Activated naive CD4-positive, alpha-beta T cell treated with anti-CD3 and anti-CD28 coated beads, Interleukin-2, amount 50 U/mL, for 24 hours (primary cell): ENCODE results near the gene UPK2.
"Not testable (repeated sequence)": the region's sequence is repeated elsewhere in the genome, so short reads cannot be mapped to it uniquely, and the experiment has no call there.

Experiments
- H3K27ac Mint-ChIP-seq: one replicate; pipeline ENCODE4 v1.8.0; 2021; ENCODE audit warnings: mild to moderate bottlenecking, mixed read lengths
- H3K27me3 Mint-ChIP-seq: one replicate; pipeline ENCODE4 v1.8.0; 2021; ENCODE audit warnings: mixed read lengths
- H3K36me3 Mint-ChIP-seq: one replicate; pipeline ENCODE4 v1.8.0; 2021; ENCODE audit warnings: mixed read lengths
- H3K4me1 Mint-ChIP-seq: one replicate; pipeline ENCODE4 v1.8.0; 2021; ENCODE audit warnings: mixed read lengths
- H3K4me3 Mint-ChIP-seq: one replicate; pipeline ENCODE4 v1.8.0; 2021; ENCODE audit warnings: mild to moderate bottlenecking, mixed read lengths
- H3K9me3 Mint-ChIP-seq: one replicate; pipeline ENCODE4 v1.8.0; 2021; ENCODE audit warnings: mixed read lengths

Gene UPK2

GRCh38 chr11:118984825-118985224 lies 28.7 kb downstream of the UPK2 start:
- no peak overlapping the region for H3K27ac Mint-ChIP-seq
- H3K9me3 Mint-ChIP-seq: no peaks in the 10 kb centered on the region
- no peak overlapping the region for H3K4me3 Mint-ChIP-seq
- H3K36me3 Mint-ChIP-seq: no peaks in the 10 kb centered on the region
- H3K27me3 Mint-ChIP-seq: no peaks in the 10 kb centered on the region
- H3K4me1 Mint-ChIP-seq: peaks cover 5% of the 10 kb centered on the region

- peaks cover 5% of the 10 kb centered on the region for H3K4me1 Mint-ChIP-seq
- no peak overlapping the region for H3K27ac Mint-ChIP-seq
- H3K36me3 Mint-ChIP-seq: peaks cover 2% of the 10 kb centered on the region
- no peaks in the 10 kb centered on the region for H3K9me3 Mint-ChIP-seq
- no peaks in the 10 kb centered on the region for H3K27me3 Mint-ChIP-seq
- H3K4me3 Mint-ChIP-seq: no peak overlapping the region
These were observed 32.2 kb downstream of the UPK2 start for GRCh38 chr11:118988280-118988679.

GRCh38 chr11:118991486-118992038 lies 35.5 kb downstream of the UPK2 start:
- H3K36me3 Mint-ChIP-seq, H3K4me3 Mint-ChIP-seq, H3K27me3 Mint-ChIP-seq, H3K27ac Mint-ChIP-seq, H3K9me3 Mint-ChIP-seq: not testable (repeated sequence)
- peaks cover 11% of the 10 kb centered on the region for H3K4me1 Mint-ChIP-seq

- peaks cover 31% of the 10 kb centered on the region for H3K4me1 Mint-ChIP-seq
- H3K4me3 Mint-ChIP-seq: peak overlapping the region; percentile 98
- H3K36me3 Mint-ChIP-seq: peaks cover 7% of the 10 kb centered on the region
- no peaks in the 10 kb centered on the region for H3K27me3 Mint-ChIP-seq
- H3K27ac Mint-ChIP-seq: peak overlapping the region; percentile 100
- no peaks in the 10 kb centered on the region for H3K9me3 Mint-ChIP-seq
These were observed 41.0 kb downstream of the UPK2 start for GRCh38 chr11:118996926-118997626.

- peaks cover 7% of the 10 kb centered on the region for H3K36me3 Mint-ChIP-seq
- H3K27ac Mint-ChIP-seq: peak within 1 kb of the TSS; percentile 100
- H3K4me1 Mint-ChIP-seq: peaks cover 31% of the 10 kb centered on the region
- H3K27me3 Mint-ChIP-seq: no peaks in the 10 kb centered on the region
- H3K9me3 Mint-ChIP-seq: no peaks in the 10 kb centered on the region
- peak within 1 kb of the TSS; percentile 98 for H3K4me3 Mint-ChIP-seq
These were observed 41.7 kb downstream of the UPK2 start, which contains the start of gene CENATAC for GRCh38 chr11:118997627-118998387. Gene CENATAC (plus strand): TSS chr11:118998138. CDS start chr11:118998198, 60 bp downstream.

- H3K27me3 Mint-ChIP-seq: no peaks in the 10 kb centered on the region
- H3K9me3 Mint-ChIP-seq: no peaks in the 10 kb centered on the region
- H3K36me3 Mint-ChIP-seq: peaks cover 10% of the 10 kb centered on the region
- peak overlapping the region; percentile 98 for H3K4me3 Mint-ChIP-seq
- H3K4me1 Mint-ChIP-seq: peaks cover 31% of the 10 kb centered on the region
- H3K27ac Mint-ChIP-seq: peak overlapping the region; percentile 100
These were observed 42.3 kb downstream of the UPK2 start for GRCh38 chr11:118998388-118998717.

- peaks cover 10% of the 10 kb centered on the region for H3K36me3 Mint-ChIP-seq
- H3K4me1 Mint-ChIP-seq: peaks cover 32% of the 10 kb centered on the region
- H3K4me3 Mint-ChIP-seq: peak overlapping the region; percentile 98
- no peaks in the 10 kb centered on the region for H3K9me3 Mint-ChIP-seq
- no peaks in the 10 kb centered on the region for H3K27me3 Mint-ChIP-seq
- peak overlapping the region; percentile 100 for H3K27ac Mint-ChIP-seq
These were observed 42.7 kb downstream of the UPK2 start for GRCh38 chr11:118998822-118999221.

GRCh38 chr11:119000906-119001305 lies 44.8 kb downstream of the UPK2 start:
- Mint-ChIP-seq H3K27ac (peak overlapping the region; percentile 35), H3K4me3 (no peak overlapping the region)

GRCh38 chr11:119006656-119007055 lies 50.6 kb downstream of the UPK2 start:
- H3K36me3 Mint-ChIP-seq: peaks cover 14% of the 10 kb centered on the region
- H3K9me3 Mint-ChIP-seq: no peaks in the 10 kb centered on the region
- H3K27me3 Mint-ChIP-seq: no peaks in the 10 kb centered on the region
- H3K4me3 Mint-ChIP-seq: no peak overlapping the region
- H3K4me1 Mint-ChIP-seq: peaks cover 10% of the 10 kb centered on the region
- H3K27ac Mint-ChIP-seq: peak overlapping the region; percentile 51

More at GRCh38 chr11:119000906-119001305, 44.8 kb downstream of the UPK2 start:
- H3K36me3 Mint-ChIP-seq: peaks cover 10% of the 10 kb centered on the region
- H3K27me3 Mint-ChIP-seq: no peaks in the 10 kb centered on the region
- no peaks in the 10 kb centered on the region for H3K9me3 Mint-ChIP-seq
- peaks cover 33% of the 10 kb centered on the region for H3K4me1 Mint-ChIP-seq
